D721Med (cell line): ENCODE measurements around the gene LSR.

Experiments
- DNase-seq: peaks from one replicate; pipeline ENCODE4 v3.0.0; 2011; ENCODE audit warnings: low spot score; ENCODE audit not compliant: insufficient read length
- FAIRE-seq: peaks from 2 replicates; lab custom pipeline; 2011; peaks lifted over from hg19 to GRCh38; lab: Jason Lieb, UNC
- CTCF ChIP-seq: IDR thresholded peaks from 2 replicates; pipeline ENCODE4 v1.5.1; 2012; ENCODE audit warnings: mild to moderate bottlenecking, control low read depth; ENCODE audit not compliant: insufficient read depth; ENCODE audit errors: missing control alignments

The LSR gene

GRCh38 chr19:35206855-35207254, 41.9 kb upstream of the LSR start:
- FAIRE-seq (no peak), DNase-seq (no peak)
- TF ChIP-seq CTCF, result no peak

DNA sequence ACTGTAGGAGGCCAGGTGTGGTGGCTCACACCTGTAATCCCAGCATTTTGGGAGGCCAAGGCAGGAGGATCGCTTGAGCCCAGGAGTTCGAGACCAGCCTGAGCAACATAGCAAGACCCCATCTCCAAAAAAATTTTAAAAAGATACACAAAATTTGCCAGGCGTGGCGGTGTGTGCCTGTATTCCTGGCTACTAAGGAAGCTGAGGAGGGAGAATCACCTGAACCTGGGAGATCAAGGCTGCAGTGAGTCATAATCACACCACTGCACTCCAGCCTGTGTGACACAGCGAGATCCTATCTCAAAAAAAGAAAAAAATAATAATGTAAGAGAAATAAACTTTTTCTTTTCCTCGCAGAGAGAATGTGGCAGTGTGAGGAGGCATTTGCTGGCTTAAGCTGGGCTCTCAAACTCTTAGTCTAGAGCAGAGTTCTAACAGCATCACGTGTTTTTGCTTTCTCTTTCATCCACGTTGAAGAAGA, 41.4 kb upstream of the LSR start:
- no peak for TF ChIP-seq CTCF
- DNase-seq (no peak), FAIRE-seq (no peak)

GRCh38 chr19:35208121-35208520, 40.7 kb upstream of the LSR start:
- FAIRE-seq, result no peak
- TF ChIP-seq CTCF, result no peak
- DNase-seq, result no peak

DNA sequence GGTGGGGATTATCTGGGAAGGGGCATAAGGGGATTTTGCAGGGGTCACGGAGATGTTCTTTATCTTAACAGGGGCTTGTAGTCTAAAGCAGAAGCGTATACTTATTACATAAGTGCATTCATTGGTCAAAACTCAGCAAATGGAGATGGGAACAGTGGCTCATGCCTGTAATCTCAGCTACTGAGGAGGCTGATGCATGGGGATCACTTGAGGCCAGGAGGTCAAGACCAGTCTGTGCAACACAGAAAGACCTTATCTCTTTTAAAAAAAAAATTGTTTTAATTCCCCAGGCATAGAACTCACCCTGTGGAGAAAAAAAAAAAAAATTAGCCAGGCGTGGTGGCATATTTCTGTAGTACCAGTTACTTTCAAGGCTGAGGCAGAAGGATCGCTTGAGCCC, 39.2 kb upstream of the LSR start:
- DNase-seq, result no peak
- no peak for FAIRE-seq
- no peak for TF ChIP-seq CTCF

DNA sequence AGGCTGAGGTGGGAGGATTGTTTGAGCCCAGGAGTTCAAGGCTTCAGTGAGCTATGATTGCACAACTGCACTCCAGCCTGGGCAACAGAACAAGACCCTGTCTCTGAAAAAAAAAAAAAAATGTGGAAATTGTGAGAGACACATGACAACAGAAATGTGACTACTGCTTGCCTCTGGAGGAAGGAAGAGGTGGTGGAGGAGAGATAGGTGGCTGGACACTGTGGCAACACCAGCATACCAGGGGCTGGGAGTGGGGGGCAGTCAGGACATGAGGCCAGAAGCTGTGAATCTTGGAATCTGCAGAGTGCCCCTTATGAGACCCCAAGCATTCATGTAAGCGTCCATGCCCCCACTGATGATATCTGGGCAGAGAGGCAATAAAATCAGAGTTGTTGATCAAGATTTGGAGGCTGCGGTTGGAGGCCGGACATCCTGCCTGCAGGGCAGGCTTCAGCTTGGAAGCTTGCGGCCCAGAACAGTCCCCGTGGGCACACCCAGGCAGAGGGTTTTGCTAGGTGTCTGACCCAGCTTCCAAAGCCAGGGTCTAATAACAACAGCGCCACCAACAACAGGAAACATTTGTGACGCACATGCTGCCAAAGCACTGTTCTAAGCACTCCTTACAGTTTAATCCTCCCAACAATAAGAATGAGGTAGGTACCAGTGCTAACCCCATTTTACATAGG, 37.1 kb upstream of the LSR start:
- FAIRE-seq (no peak), DNase-seq (no peak)
- TF ChIP-seq CTCF, result no peak

- TF ChIP-seq CTCF, result no peak
- no peak for DNase-seq
- FAIRE-seq, result no peak
These were observed 36.6 kb upstream of the LSR start for GRCh38 chr19:35212241-35212640.
